ENCODE data around the gene FKBP2.

Gene FKBP2

GRCh38 chr11:64285885-64286800 lies 45.2 kb downstream of the FKBP2 start:
- no peak for DNase-seq (ENCODE audit: low spot score)

- no peak for DNase-seq (ENCODE audit: low spot score)
These were observed 45.9 kb downstream of the FKBP2 start for GRCh38 chr11:64286801-64287159.

GRCh38 chr11:64287676-64288352 lies 46.9 kb downstream of the FKBP2 start:
- no peak for DNase-seq (ENCODE audit: low spot score)

GRCh38 chr11:64288353-64288750 lies 47.5 kb downstream of the FKBP2 start:
- no peak for DNase-seq (ENCODE audit: low spot score)

GRCh38 chr11:64289002-64289564 lies 48.2 kb downstream of the FKBP2 start:
- DNase-seq (ENCODE audit: low spot score), result no peak

GRCh38 chr11:64290352-64291261 lies 49.7 kb downstream of the FKBP2 start:
- DNase-seq (ENCODE audit: low spot score), result no peak

GRCh38 chr11:64291262-64291751 lies 50.4 kb downstream of the FKBP2 start, which contains the start of gene KCNK4:
KCNK4 (plus strand) TSS chr11:64291302; CDS start chr11:64293019, 1,717 bp downstream.
- no peak for DNase-seq (ENCODE audit: low spot score)

- DNase-seq (ENCODE audit: low spot score), result no peak
These were observed 51.0 kb downstream of the FKBP2 start for GRCh38 chr11:64291752-64292459.

- no peak for DNase-seq (ENCODE audit: low spot score)
These were observed 51.8 kb downstream of the FKBP2 start for GRCh38 chr11:64292460-64293254.

Data from HuH-7 (cell line).